Hepatocyte (in vitro differentiated cells): ENCODE data around the gene ITPK1.
"Not testable (repeated sequence)": the region's sequence is repeated elsewhere in the genome, so short reads cannot be mapped to it uniquely, and the experiment has no call there.

Experiments
- CTCF ChIP-seq: fragments of 200-600 bp; sonication (generic); IDR thresholded peaks from 2 replicates; pipeline ENCODE4 v1.5.1; 2016; ENCODE audit warnings: antibody characterized with exemption, mild to moderate bottlenecking; ENCODE audit not compliant: poor library complexity
- EZH2 ChIP-seq: fragments of 200-600 bp; sonication (generic); IDR thresholded peaks from 2 replicates; pipeline ENCODE4 v1.6.1; 2016; ENCODE audit warnings: antibody characterized with exemption, mild to moderate bottlenecking, borderline replicate concordance

GRCh38 chr14:93062013-93062412 lies 53.7 kb downstream of the ITPK1 start:
- not testable (repeated sequence) for TF ChIP-seq CTCF, EZH2
